ENCODE data around the gene HNRNPR. TPM values are rescaled to one million over a fixed set of nuclear protein-coding genes. Genes with fewer than 3 reads are reported as not detected.

Gene HNRNPR
- total RNA-seq, 2 donors from 2014 or later = 40.5 to 51.6 TPM

GRCh38 chr1:23369335-23370013, 25.4 kb upstream of the HNRNPR start, which contains the start of gene ZNF436:
TSS of gene ZNF436 (minus strand) at chr1:23369836. CDS start at chr1:23368005, 1,831 bp downstream.
- Histone ChIP-seq H3K36me3 (peaks cover 25% of the 10 kb centered on the region), H3K4me3 (peak within 1 kb of the TSS; percentile 86 to 90), H3K27me3 (no peaks in the 10 kb centered on the region), H3K27ac (peak within 1 kb of the TSS; percentile 99), H3K9me3 (peaks cover 3 to 11% of the 10 kb centered on the region in 2 donors), H3K4me1 (peaks cover 0 to 38% of the 10 kb centered on the region in 2 donors)
- peak; percentile 90 for DNase-seq (ENCODE audit: low spot score)
- TF ChIP-seq CTCF (IDR thresholded peaks at IDR 0.05) = no peak

- Histone ChIP-seq H3K36me3 (peaks cover 32% of the 10 kb centered on the region), H3K4me1 (peaks cover 0 to 38% of the 10 kb centered on the region in 2 donors), H3K4me3 (peak overlapping the region; percentile 86 to 90), H3K27ac (peak overlapping the region; percentile 99), H3K27me3 (no peaks in the 10 kb centered on the region), H3K9me3 (peaks cover 9 to 19% of the 10 kb centered on the region in 2 donors)
- peak; percentile 93 for DNase-seq (ENCODE audit: low spot score)
- peak in 1 of 2 donors; percentile 24 for TF ChIP-seq CTCF (IDR thresholded peaks at IDR 0.05)
Measured at GRCh38 chr1:23368562-23369334, 24.7 kb upstream of the HNRNPR start.

- Histone ChIP-seq H3K27ac (peak overlapping the region; percentile 99), H3K27me3 (no peaks in the 10 kb centered on the region)
Measured at GRCh38 chr1:23367791-23368561, 23.9 kb upstream of the HNRNPR start.

GRCh38 chr1:23367451-23367790, 23.3 kb upstream of the HNRNPR start:
- peaks cover 23 to 32% of the 10 kb centered on the region in 2 donors for H3K9me3 ChIP-seq
- no peak for DNase-seq (ENCODE audit: low spot score)
- peak overlapping the region; percentile 86 to 90 for H3K4me3 ChIP-seq
- no peaks in the 10 kb centered on the region for H3K27me3 ChIP-seq
- peak overlapping the region; percentile 99 for H3K27ac ChIP-seq
- H3K4me1 ChIP-seq = peaks cover 0 to 38% of the 10 kb centered on the region in 2 donors
- peaks cover 45% of the 10 kb centered on the region for H3K36me3 ChIP-seq
- no peak for TF ChIP-seq CTCF (IDR thresholded peaks at IDR 0.05)

More at GRCh38 chr1:23367791-23368561, 23.9 kb upstream of the HNRNPR start:
- Histone ChIP-seq H3K4me3 (peak overlapping the region; percentile 86 to 90), H3K36me3 (peaks cover 40% of the 10 kb centered on the region), H3K4me1 (peaks cover 0 to 38% of the 10 kb centered on the region in 2 donors), H3K9me3 (peaks cover 17 to 26% of the 10 kb centered on the region in 2 donors)
- TF ChIP-seq CTCF (IDR thresholded peaks at IDR 0.05) = peak in 1 of 2 donors; percentile 13
- peak; percentile 99 for DNase-seq (ENCODE audit: low spot score)

- no peak overlapping the region for H3K27ac ChIP-seq
Measured at GRCh38 chr1:23366598-23366997, 22.5 kb upstream of the HNRNPR start.

More at GRCh38 chr1:23366598-23366997, 22.5 kb upstream of the HNRNPR start:
- Histone ChIP-seq H3K9me3 (peaks cover 31 to 40% of the 10 kb centered on the region in 2 donors), H3K27me3 (no peaks in the 10 kb centered on the region), H3K36me3 (peaks cover 53% of the 10 kb centered on the region), H3K4me3 (no peak overlapping the region), H3K4me1 (peaks cover 0 to 33% of the 10 kb centered on the region in 2 donors)
- TF ChIP-seq CTCF (IDR thresholded peaks at IDR 0.05) = no peak
- no peak for DNase-seq (ENCODE audit: low spot score)

Measured in right atrium auricular region (tissue), 2 donors.